ENCODE data around the gene SULT1A2. TPM values are rescaled to one million over a fixed set of nuclear protein-coding genes. Genes with fewer than 3 reads are reported as not detected.

The SULT1A2 gene
- total and polyA plus RNA-seq, 2 of the 4 experiments (the other 2 are of a cell fraction), result 0.09 TPM; not detected in 1

DNA sequence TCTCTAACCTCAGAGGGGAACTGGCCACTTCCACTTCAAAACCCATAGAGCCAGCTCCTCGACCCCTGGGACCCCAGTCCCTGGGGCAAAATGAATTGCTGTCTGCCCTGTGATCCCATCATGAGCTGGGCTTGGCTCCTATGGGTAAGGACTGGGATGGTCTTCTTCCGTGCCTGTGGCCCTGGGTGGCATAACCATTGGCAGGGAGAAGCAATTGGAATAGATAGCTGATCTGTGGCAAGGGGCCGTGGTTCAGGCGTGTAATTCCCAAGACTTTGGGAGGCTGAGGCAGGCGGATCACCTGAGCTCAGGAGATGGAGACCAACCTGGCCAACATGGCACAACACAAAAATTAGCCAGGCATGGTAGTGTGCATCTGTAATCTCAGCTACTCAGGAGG lies 4.3 kb downstream of the SULT1A2 start:
- no peak overlapping the region for H3K27ac ChIP-seq (ENCODE audit: insufficient read depth, low read length)
- no peaks in the 10 kb centered on the region; the same call in 1 of the 2 replicates for H3K27me3 ChIP-seq (ENCODE audit: control insufficient read depth, insufficient read depth, low read length)
- H3K4me3 ChIP-seq (ENCODE audit: insufficient read depth, low read depth, low read length), result no peak overlapping the region
- H2AK9ac ChIP-seq (replicated peaks; ENCODE audit: low read depth, low read length, poor library complexity), result no peak overlapping the region
- no peaks in the 10 kb centered on the region for H3K9me3 ChIP-seq (ENCODE audit: control insufficient read depth, insufficient read depth, low read length)
- H3K4ac ChIP-seq (ENCODE audit: low read depth, low read length), result no peak overlapping the region
- H3K4me2 ChIP-seq (ENCODE audit: low read depth, low read length), result no peak overlapping the region
- dilution Hi-C loops (cut with HindIII; ENCODE audit: low sequenced_read_pairs, unreplicated experiment) (no loop called here), in situ Hi-C loops (cut with MboI; ENCODE audit: low sequenced_read_pairs) (no loop called here), intact Hi-C loops (cut with micrococcal nuclease) (no loop called here)
- H3K4me1 ChIP-seq (ENCODE audit: control insufficient read depth, insufficient read depth, low read length), result no peaks in the 10 kb centered on the region
- no peak overlapping the region for H3K9ac ChIP-seq (ENCODE audit: low read depth, low read length)
- H3K14ac ChIP-seq (replicated peaks; ENCODE audit: low read depth, low read length), result no peak overlapping the region
- H3K56ac ChIP-seq (ENCODE audit: extremely low read depth, insufficient read depth, low read length), result no peak overlapping the region
- H3K9me1 ChIP-seq (ENCODE audit: insufficient read depth, low read length), result no peaks in the 10 kb centered on the region
- H3K23ac ChIP-seq (ENCODE audit: low read depth, low read length), result no peak overlapping the region
- H2AK5ac ChIP-seq (ENCODE audit: low read depth, low read length), result no peak overlapping the region
- no peak overlapping the region for H2AFZ ChIP-seq (replicated peaks; ENCODE audit: low read length, poor library complexity)
- ChIA-PET CTCF (no interaction called here), POLR2A (ENCODE audit: unreplicated experiment) (no interaction called here)
- no peak overlapping the region for H2BK120ac ChIP-seq (ENCODE audit: low read depth, low read length)
- H2BK5ac ChIP-seq (ENCODE audit: low read depth, low read length, poor library complexity, severe bottlenecking), result no peak overlapping the region
- no peak overlapping the region for H2BK20ac ChIP-seq (ENCODE audit: low read depth, low read length)
- H3K79me1 ChIP-seq (ENCODE audit: low read depth in 1 of 2, low read length in 2 of 2), result no peaks in the 10 kb centered on the region
- no peak overlapping the region for H3K18ac ChIP-seq (ENCODE audit: low read depth, low read length)
- TF ChIP-seq RCOR1 (IDR thresholded peaks at IDR 0.05; ENCODE audit: insufficient replicate concordance, low read length), result no peak
- TF ChIP-seq, protein P1, sequence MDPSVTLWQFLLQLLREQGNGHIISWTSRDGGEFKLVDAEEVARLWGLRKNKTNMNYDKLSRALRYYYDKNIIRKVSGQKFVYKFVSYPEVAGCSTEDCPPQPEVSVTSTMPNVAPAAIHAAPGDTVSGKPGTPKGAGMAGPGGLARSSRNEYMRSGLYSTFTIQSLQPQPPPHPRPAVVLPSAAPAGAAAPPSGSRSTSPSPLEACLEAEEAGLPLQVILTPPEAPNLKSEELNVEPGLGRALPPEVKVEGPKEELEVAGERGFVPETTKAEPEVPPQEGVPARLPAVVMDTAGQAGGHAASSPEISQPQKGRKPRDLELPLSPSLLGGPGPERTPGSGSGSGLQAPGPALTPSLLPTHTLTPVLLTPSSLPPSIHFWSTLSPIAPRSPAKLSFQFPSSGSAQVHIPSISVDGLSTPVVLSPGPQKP (IDR thresholded peaks at IDR 0.05; ENCODE audit: borderline replicate concordance, low read depth, low read length), result no peak
- no peak for TF ChIP-seq RAD21 (IDR thresholded peaks at IDR 0.05; ENCODE audit: low read length)
- TF ChIP-seq MXI1 (IDR thresholded peaks at IDR 0.05; ENCODE audit: borderline replicate concordance, low read depth, low read length), result no peak
- no peak for TF ChIP-seq CHD1 (IDR thresholded peaks at IDR 0.05; ENCODE audit: low read depth, low read length)
- no peak for TF ChIP-seq BHLHE40 (IDR thresholded peaks at IDR 0.05; ENCODE audit: low read depth, low read length)
- no peak for TF ChIP-seq CEBPB (IDR thresholded peaks at IDR 0.05; ENCODE audit: low read depth, low read length)
- TF ChIP-seq MAZ (IDR thresholded peaks at IDR 0.05; ENCODE audit: borderline replicate concordance, low read depth, low read length), result no peak
- BruUV-seq (replicated peaks), result no TSS peak
- no peaks in the 10 kb centered on the region for H4K20me1 ChIP-seq (ENCODE audit: insufficient read depth, low read length)
- H4K91ac ChIP-seq (ENCODE audit: insufficient read depth, low read depth, low read length), result no peak overlapping the region
- H4K8ac ChIP-seq (ENCODE audit: low read depth in 2 of 2, low read length in 2 of 2), result no peak overlapping the region
- H3K36me3 ChIP-seq (ENCODE audit: control insufficient read depth, insufficient read depth, low read length), result peaks cover 19% of the 10 kb centered on the region
- no peak for DNase-seq
- no peak overlapping the region for H2BK15ac ChIP-seq (ENCODE audit: low read depth, low read length)
- no CpG with 5 or more reads among the region's 5 CpGs for whole genome bisulfite sequencing, 2 experiments (ENCODE audit: extremely low coverage in 2 of 2, insufficient read length in 1 of 2)
- H4K5ac ChIP-seq (ENCODE audit: low read depth, low read length), result no peak overlapping the region
- ATAC-seq (ENCODE audit: low read depth), result no peak

All from IMR-90 (cell line).